Lower leg skin (tissue), 3 donors: Measurements from ENCODE around the gene ZFYVE26.

Experiments used
- POLR2A ChIP-seq, 2 donors: fragments of 450-650 bp; IDR thresholded peaks; one replicate each; pipeline ENCODE4 v1.6.1; 2016 to 2017; ENCODE audit warnings: antibody characterized with exemption in 2 of 2, mild to moderate bottlenecking in 1 of 2, moderate library complexity in 1 of 2
- TF ChIP-seq, protein P1 (sequence below), 3 donors: fragments of 450-650 bp; IDR thresholded peaks; one replicate each; pipeline ENCODE4 v1.5.1; 2016; ENCODE audit warnings: antibody characterized with exemption in 3 of 3, mild to moderate bottlenecking in 3 of 3, moderate library complexity in 2 of 3

- TF ChIP-seq, protein P1, sequence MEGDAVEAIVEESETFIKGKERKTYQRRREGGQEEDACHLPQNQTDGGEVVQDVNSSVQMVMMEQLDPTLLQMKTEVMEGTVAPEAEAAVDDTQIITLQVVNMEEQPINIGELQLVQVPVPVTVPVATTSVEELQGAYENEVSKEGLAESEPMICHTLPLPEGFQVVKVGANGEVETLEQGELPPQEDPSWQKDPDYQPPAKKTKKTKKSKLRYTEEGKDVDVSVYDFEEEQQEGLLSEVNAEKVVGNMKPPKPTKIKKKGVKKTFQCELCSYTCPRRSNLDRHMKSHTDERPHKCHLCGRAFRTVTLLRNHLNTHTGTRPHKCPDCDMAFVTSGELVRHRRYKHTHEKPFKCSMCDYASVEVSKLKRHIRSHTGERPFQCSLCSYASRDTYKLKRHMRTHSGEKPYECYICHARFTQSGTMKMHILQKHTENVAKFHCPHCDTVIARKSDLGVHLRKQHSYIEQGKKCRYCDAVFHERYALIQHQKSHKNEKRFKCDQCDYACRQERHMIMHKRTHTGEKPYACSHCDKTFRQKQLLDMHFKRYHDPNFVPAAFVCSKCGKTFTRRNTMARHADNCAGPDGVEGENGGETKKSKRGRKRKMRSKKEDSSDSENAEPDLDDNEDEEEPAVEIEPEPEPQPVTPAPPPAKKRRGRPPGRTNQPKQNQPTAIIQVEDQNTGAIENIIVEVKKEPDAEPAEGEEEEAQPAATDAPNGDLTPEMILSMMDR (IDR thresholded peaks at IDR 0.05), result no peak
- no peak for TF ChIP-seq POLR2A (IDR thresholded peaks at IDR 0.05)
These were observed 72.3 kb downstream of the ZFYVE26 start for GRCh38 chr14:67744046-67744445.
